GM21786 (cell line): ENCODE data around the gene RBX1.
"Not testable (repeated sequence)": the region's sequence is repeated elsewhere in the genome, so short reads cannot be mapped to it uniquely, and the experiment has no call there.

Experiments
- ATAC-seq: cut with Tn5 transposase; IDR thresholded peaks from one replicate; pipeline ENCODE4 v1.9.1; 2021; ENCODE audit not compliant: unreplicated experiment

Gene RBX1

GRCh38 chr22:40967111-40967760, 16.1 kb downstream of the RBX1 start:
- no peak for ATAC-seq

- no peak for ATAC-seq
These were observed 21.4 kb downstream of the RBX1 start for GRCh38 chr22:40972587-40972986.

DNA sequence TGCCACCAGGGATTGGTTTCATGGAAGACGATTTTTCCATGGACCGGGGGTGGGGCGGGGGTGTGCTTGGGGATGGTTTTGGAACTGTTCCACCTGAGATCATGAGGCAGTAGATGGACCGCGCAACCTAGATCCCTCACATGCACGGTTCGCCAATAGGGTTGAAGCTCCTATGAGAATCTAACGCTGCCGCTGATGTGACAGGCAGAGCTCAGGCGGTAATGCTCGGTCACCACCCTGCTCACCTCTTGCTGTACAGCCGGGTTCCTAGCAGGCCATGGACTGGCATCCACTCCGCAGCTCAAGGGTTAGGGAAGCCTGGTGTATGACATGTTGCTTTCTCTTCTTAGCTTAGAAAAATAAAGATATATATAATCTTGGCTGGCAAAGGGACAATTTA, 22.0 kb downstream of the RBX1 start:
- no peak for ATAC-seq

- ATAC-seq, result no peak
These were observed 24.2 kb downstream of the RBX1 start for GRCh38 chr22:40975366-40975765.

- no peak for ATAC-seq
These were observed 25.9 kb downstream of the RBX1 start for GRCh38 chr22:40976866-40977700.

- no peak for ATAC-seq
These were observed 28.0 kb downstream of the RBX1 start for GRCh38 chr22:40979198-40979597.

GRCh38 chr22:40979871-40980270, 28.7 kb downstream of the RBX1 start:
- ATAC-seq, result no peak

- no peak for ATAC-seq
These were observed 31.6 kb downstream of the RBX1 start for GRCh38 chr22:40982482-40983385.

- no peak for ATAC-seq
These were observed 40.1 kb downstream of the RBX1 start for GRCh38 chr22:40991298-40991697.

DNA sequence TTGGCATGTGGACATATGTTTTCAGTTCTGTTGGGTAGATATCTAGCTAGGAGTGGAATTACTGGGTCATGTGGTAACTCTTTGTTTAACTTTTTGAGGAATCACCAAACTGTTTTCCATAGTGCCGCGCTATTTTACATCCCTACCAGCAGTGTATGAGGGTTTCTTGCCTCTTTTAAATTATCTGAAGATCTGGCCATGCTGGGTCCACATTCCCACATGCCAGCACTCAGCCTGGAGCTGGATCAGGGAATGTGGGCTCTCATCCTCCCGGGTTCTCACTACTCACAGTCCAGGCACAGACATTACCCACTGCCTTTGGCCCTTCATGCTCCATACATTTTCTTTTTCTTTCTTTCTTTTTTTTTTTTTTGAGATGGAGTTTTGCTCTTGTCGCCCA, 44.6 kb downstream of the RBX1 start:
- ATAC-seq, result no peak

DNA sequence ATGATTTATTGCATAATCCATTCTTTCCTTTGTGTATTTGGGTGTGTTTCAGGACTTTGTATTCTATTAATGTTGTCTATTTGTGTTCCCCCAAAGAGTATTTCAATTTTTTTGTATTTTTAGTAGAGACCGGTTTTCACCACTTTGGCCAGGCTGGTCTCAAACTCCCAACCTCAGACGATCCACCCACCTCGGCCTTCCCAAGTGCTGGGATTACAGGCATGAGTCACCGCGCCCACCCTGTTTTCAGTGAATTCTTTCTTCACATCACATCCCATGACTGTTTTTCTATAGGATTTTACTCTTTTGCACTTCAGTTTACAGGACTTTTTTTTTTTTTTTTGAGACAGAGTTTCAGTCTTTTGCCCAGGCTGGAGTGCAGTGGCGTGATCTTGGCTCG, 46.3 kb downstream of the RBX1 start:
- no peak for ATAC-seq

DNA sequence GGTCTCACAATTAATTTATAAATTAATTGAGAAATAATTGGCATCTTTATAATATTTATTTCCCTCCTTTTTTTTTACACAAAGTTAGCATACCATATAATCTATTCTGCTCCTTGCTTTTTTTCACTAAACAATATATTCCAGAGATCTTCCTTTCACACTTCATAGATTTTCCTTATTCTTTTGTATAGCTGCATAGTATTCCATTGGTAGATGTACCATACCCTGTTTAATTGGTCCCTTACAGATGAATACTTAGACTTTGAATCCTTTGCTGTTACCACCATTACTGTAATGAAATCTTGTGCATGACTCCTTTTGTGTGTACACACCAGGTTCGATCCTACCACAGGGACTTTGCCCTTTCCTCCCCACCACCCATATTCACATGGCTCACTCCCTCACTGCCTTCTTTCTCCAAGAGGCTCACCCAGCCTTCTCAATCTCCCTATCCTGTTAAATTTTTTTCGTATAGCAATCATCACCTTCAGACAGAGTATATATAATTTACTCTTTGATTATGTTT, 48.9 kb downstream of the RBX1 start:
- no peak for ATAC-seq

DNA sequence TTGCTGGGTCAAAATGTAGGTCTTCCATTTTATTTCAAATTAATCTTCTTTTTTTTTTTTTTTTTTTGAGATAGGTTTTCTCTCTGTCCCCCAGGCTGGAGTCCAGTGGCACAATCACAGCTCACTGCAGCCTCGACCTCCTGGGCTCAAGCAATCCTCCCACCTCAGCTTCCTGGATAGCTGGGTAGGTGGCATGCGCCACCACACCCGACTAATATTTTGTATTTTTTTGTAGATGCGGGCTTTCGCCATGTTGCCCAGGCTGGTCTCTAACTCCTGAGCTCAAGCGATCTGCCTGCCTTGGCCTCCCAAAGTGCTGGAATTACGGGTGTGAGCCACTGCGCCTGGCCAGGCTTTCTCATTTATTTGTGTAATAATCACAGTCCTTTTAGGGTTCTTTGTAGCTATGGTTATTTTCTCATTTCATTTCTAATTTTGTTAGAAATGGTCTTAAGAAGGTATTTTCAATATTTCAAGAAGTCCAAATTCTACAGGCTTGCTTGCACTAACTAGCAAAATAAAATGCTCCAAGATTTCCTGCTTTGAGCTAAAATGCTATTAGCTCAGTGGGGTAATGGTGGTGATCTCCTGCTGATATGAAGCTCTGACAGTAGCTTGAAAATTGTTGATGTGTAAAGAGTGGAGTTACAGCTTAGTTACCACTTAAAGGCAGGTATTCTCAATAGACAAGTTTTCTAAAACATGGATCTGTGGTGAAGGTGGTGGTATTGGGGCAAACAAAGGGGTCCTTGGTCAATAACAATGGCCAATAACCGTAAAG, 50.0 kb downstream of the RBX1 start:
- ATAC-seq, result no peak

- ATAC-seq, result no peak
These were observed 50.5 kb downstream of the RBX1 start for GRCh38 chr22:41001722-41002122.

DNA sequence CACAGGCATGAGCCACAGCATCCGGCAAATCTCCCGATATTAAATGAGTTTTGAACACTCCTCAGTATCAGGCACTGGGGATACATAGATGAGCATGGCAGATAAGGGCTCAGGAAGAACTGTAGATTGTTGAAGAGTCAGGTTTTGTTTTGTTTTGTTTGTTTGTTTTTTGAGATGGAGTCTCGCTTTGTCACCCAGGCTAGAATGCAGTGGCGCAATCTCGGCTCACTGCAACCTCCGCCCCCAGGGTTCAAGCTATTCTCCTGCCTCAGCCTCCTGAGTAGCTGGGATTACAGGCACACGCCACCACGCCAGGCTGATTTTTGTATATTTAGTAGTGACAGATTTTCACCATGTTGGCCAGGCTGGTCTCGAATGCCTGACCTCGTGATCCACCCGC, 51.2 kb downstream of the RBX1 start:
- not testable (repeated sequence) for ATAC-seq

GRCh38 chr22:41003066-41003465, 51.9 kb downstream of the RBX1 start:
- no peak for ATAC-seq

DNA sequence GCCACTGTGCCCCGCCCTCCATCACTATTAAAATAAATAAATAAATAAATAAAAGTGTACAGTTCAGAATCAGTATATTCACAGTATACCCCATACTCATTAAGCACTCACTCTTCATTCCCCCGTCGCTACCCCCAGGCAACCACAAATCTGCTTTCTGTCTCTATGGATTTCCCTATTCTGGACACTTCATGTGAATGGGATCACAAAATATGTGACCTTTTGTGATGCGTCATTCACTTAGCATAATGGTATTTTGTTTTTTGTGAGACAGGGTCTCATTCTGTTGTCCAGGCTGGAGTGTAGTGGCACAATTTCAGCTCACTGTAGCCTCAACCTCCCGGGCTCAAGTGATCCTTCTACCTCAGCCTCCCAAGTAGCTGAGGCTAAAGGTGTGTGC, 52.8 kb downstream of the RBX1 start:
- ATAC-seq, result no peak

DNA sequence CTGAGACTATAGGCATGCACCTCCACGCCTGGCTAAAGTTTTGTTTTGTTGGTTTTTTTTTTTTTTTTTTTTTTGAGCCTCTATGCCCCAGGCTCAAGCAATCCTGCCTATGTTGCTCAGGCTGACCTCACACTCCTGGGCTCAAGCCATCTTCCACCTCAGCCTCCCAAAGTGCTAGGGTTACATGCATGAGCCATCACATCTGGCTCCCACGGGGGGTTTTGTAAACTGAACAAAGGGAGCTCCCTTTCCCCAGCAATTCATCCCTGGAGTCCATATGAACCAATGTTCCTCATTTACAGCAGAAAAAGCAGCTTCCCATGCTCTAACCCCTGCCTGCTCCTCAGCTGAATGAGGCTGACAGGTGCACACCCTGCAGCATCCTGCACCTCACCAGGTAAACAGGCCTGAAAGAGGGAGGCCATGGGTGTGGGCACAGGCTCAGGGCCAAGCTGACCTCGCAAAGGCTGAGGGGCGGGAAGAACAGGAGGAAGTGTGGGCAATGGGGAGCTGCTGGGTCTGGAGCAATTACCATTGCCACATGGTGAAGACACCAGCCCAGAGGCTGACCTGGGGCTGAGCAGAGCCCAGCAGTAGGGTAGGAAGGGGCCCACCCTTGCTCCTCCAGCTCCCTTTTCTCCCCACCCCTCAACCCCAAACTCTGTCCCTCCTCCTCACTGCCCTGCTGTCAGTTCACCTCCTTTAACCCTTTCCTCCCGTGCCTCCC, 58.2 kb downstream of the RBX1 start:
- no peak for ATAC-seq

DNA sequence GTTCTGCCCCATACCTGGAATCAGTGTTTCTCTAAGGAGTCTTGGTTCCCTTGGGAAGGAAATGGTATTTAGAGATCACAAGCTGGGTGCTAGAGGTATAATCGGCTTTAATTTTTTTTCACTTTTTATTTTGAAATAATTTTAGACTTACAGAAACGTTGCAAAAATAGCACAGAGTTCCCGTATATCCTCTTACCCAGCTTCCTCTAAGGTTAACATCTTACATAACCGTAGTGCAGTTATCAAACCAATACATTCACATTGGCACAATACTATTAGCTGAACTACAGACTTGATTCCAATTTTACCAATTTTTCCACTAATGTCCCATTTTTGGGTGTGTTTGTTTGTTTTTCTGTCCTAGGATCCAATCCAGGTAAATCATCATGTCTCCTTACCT, 63.8 kb downstream of the RBX1 start:
- ATAC-seq, result no peak

DNA sequence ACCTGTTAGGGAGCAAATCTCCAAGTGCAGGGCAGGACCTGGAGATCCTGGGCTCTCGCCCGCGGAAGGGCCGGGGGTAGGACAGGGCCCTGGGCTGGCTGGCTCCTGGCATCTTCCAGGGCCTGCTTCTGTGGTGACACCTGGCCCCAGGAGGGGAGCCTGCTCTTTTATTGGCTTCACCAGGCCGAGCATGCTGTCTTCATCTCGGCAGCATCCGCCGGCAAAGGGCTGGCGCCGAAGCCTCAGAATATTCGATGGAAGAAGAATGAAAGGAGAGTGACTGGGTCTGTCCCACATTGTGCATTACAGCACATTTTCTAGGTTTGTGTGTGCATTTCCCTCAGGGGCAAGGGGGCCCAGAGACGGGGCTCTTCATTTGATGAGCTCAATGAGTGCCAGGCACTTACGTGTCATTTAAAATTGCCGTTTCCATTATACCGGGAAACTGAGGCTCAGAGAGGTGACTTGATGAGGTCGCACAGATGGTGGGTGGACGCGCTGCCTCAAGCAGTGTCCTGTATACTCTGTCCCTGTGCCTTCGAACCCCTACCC, 70.0 kb downstream of the RBX1 start:
- ATAC-seq, result no peak
